ENCODE data around the gene FLT3LG.

Gene FLT3LG

GRCh38 chr19:49498475-49498874 is 24.5 kb downstream of the FLT3LG start:
- Histone ChIP-seq H3K9me3 (ENCODE audit: control insufficient read depth in 2 of 2, low read length in 2 of 2) (no peaks in the 10 kb centered on the region), H3K9ac (ENCODE audit: low read length in 2 of 2) (peak overlapping the region in 1 of 2 donors; percentile 17), H3K4me1 (ENCODE audit: control insufficient read depth, insufficient read depth, low read length) (peaks cover 33% of the 10 kb centered on the region), H3K27me3 (ENCODE audit: control insufficient read depth in 1 of 2, insufficient read depth in 2 of 2, low read length in 2 of 2) (no peaks in the 10 kb centered on the region), H3K4me3 (ENCODE audit: low read length in 2 of 2) (no peak overlapping the region), H3K36me3 (ENCODE audit: control insufficient read depth in 2 of 2, insufficient read depth in 2 of 2, low read length in 2 of 2) (peaks cover 24 to 27% of the 10 kb centered on the region in 2 donors), H3K27ac (ENCODE audit: low read length) (no peak overlapping the region)

- peaks cover 34% of the 10 kb centered on the region for H3K4me1 ChIP-seq (ENCODE audit: control insufficient read depth, insufficient read depth, low read length)
- peaks cover 24 to 27% of the 10 kb centered on the region in 2 donors for H3K36me3 ChIP-seq (ENCODE audit: control insufficient read depth in 2 of 2, insufficient read depth in 2 of 2, low read length in 2 of 2)
- H3K9me3 ChIP-seq (ENCODE audit: control insufficient read depth in 2 of 2, low read length in 2 of 2) = no peaks in the 10 kb centered on the region
- no peak overlapping the region for H3K4me3 ChIP-seq (ENCODE audit: low read length in 2 of 2)
- H3K27ac ChIP-seq (ENCODE audit: low read length) = no peak overlapping the region
- no peaks in the 10 kb centered on the region for H3K27me3 ChIP-seq (ENCODE audit: control insufficient read depth in 1 of 2, insufficient read depth in 2 of 2, low read length in 2 of 2)
- H3K9ac ChIP-seq (ENCODE audit: low read length in 2 of 2) = peak overlapping the region in 1 of 2 donors; percentile 17
Observed at GRCh38 chr19:49499030-49499670, 25.1 kb downstream of the FLT3LG start.

- Histone ChIP-seq H3K4me1 (ENCODE audit: control insufficient read depth, insufficient read depth, low read length) (peaks cover 23% of the 10 kb centered on the region), H3K27ac (ENCODE audit: low read length) (no peak overlapping the region), H3K36me3 (ENCODE audit: control insufficient read depth in 2 of 2, insufficient read depth in 2 of 2, low read length in 2 of 2) (peaks cover 16 to 18% of the 10 kb centered on the region in 2 donors), H3K27me3 (ENCODE audit: control insufficient read depth in 1 of 2, insufficient read depth in 2 of 2, low read length in 2 of 2) (no peaks in the 10 kb centered on the region), H3K9me3 (ENCODE audit: control insufficient read depth in 2 of 2, low read length in 2 of 2) (no peaks in the 10 kb centered on the region), H3K9ac (ENCODE audit: low read length in 2 of 2) (no peak overlapping the region), H3K4me3 (ENCODE audit: low read length in 2 of 2) (no peak overlapping the region)
Observed at GRCh38 chr19:49502866-49503581, 29.0 kb downstream of the FLT3LG start.

GRCh38 chr19:49503582-49503962 is 29.6 kb downstream of the FLT3LG start:
- no peak overlapping the region for H3K9ac ChIP-seq (ENCODE audit: low read length in 2 of 2)
- peaks cover 17% of the 10 kb centered on the region for H3K4me1 ChIP-seq (ENCODE audit: control insufficient read depth, insufficient read depth, low read length)
- H3K4me3 ChIP-seq (ENCODE audit: low read length in 2 of 2) = no peak overlapping the region
- no peaks in the 10 kb centered on the region for H3K27me3 ChIP-seq (ENCODE audit: control insufficient read depth in 1 of 2, insufficient read depth in 2 of 2, low read length in 2 of 2)
- H3K9me3 ChIP-seq (ENCODE audit: control insufficient read depth in 2 of 2, low read length in 2 of 2) = no peaks in the 10 kb centered on the region
- no peak overlapping the region for H3K27ac ChIP-seq (ENCODE audit: low read length)
- peaks cover 10 to 12% of the 10 kb centered on the region in 2 donors for H3K36me3 ChIP-seq (ENCODE audit: control insufficient read depth in 2 of 2, insufficient read depth in 2 of 2, low read length in 2 of 2)

- peaks cover 8% of the 10 kb centered on the region for H3K4me1 ChIP-seq (ENCODE audit: control insufficient read depth, insufficient read depth, low read length)
- H3K27me3 ChIP-seq (ENCODE audit: control insufficient read depth in 1 of 2, insufficient read depth in 2 of 2, low read length in 2 of 2) = no peaks in the 10 kb centered on the region
- no peak overlapping the region for H3K27ac ChIP-seq (ENCODE audit: low read length)
- no peaks in the 10 kb centered on the region for H3K9me3 ChIP-seq (ENCODE audit: control insufficient read depth in 2 of 2, low read length in 2 of 2)
- no peaks in the 10 kb centered on the region for H3K36me3 ChIP-seq (ENCODE audit: control insufficient read depth in 2 of 2, insufficient read depth in 2 of 2, low read length in 2 of 2)
- no peak overlapping the region for H3K9ac ChIP-seq (ENCODE audit: low read length in 2 of 2)
- no peak overlapping the region for H3K4me3 ChIP-seq (ENCODE audit: low read length in 2 of 2)
Observed at GRCh38 chr19:49506575-49507105, 32.6 kb downstream of the FLT3LG start.

GRCh38 chr19:49507803-49508494 is 33.9 kb downstream of the FLT3LG start:
- no peak overlapping the region for H3K4me3 ChIP-seq (ENCODE audit: low read length in 2 of 2)
- H3K36me3 ChIP-seq (ENCODE audit: control insufficient read depth in 2 of 2, insufficient read depth in 2 of 2, low read length in 2 of 2) = no peaks in the 10 kb centered on the region
- H3K9me3 ChIP-seq (ENCODE audit: control insufficient read depth in 2 of 2, low read length in 2 of 2) = no peaks in the 10 kb centered on the region
- H3K4me1 ChIP-seq (ENCODE audit: control insufficient read depth, insufficient read depth, low read length) = peaks cover 18% of the 10 kb centered on the region
- no peak overlapping the region for H3K9ac ChIP-seq (ENCODE audit: low read length in 2 of 2)
- no peaks in the 10 kb centered on the region for H3K27me3 ChIP-seq (ENCODE audit: control insufficient read depth in 1 of 2, insufficient read depth in 2 of 2, low read length in 2 of 2)
- H3K27ac ChIP-seq (ENCODE audit: low read length) = no peak overlapping the region

- Histone ChIP-seq H3K4me1 (ENCODE audit: control insufficient read depth, insufficient read depth, low read length) (peaks cover 21% of the 10 kb centered on the region), H3K9ac (ENCODE audit: low read length in 2 of 2) (peak overlapping the region; percentile 68 to 82), H3K9me3 (ENCODE audit: control insufficient read depth in 2 of 2, low read length in 2 of 2) (no peaks in the 10 kb centered on the region), H3K27me3 (ENCODE audit: control insufficient read depth in 1 of 2, insufficient read depth in 2 of 2, low read length in 2 of 2) (no peaks in the 10 kb centered on the region), H3K4me3 (ENCODE audit: low read length in 2 of 2) (peak overlapping the region; percentile 64 to 81), H3K27ac (ENCODE audit: low read length) (peak overlapping the region; percentile 92), H3K36me3 (ENCODE audit: control insufficient read depth in 2 of 2, insufficient read depth in 2 of 2, low read length in 2 of 2) (peaks cover 0 to 4% of the 10 kb centered on the region in 2 donors)
Observed at GRCh38 chr19:49512970-49513745, 39.1 kb downstream of the FLT3LG start.

- Histone ChIP-seq H3K4me1 (ENCODE audit: control insufficient read depth, insufficient read depth, low read length) (peaks cover 21% of the 10 kb centered on the region), H3K27me3 (ENCODE audit: control insufficient read depth in 1 of 2, insufficient read depth in 2 of 2, low read length in 2 of 2) (no peaks in the 10 kb centered on the region)
Observed at GRCh38 chr19:49513746-49514118, 39.7 kb downstream of the FLT3LG start.

GRCh38 chr19:49514151-49514550 is 40.1 kb downstream of the FLT3LG start:
- H3K4me1 ChIP-seq (ENCODE audit: control insufficient read depth, insufficient read depth, low read length) = peaks cover 21% of the 10 kb centered on the region
- peaks cover 0 to 4% of the 10 kb centered on the region in 2 donors for H3K36me3 ChIP-seq (ENCODE audit: control insufficient read depth in 2 of 2, insufficient read depth in 2 of 2, low read length in 2 of 2)
- no peaks in the 10 kb centered on the region for H3K9me3 ChIP-seq (ENCODE audit: control insufficient read depth in 2 of 2, low read length in 2 of 2)
- no peaks in the 10 kb centered on the region for H3K27me3 ChIP-seq (ENCODE audit: control insufficient read depth in 1 of 2, insufficient read depth in 2 of 2, low read length in 2 of 2)
- peak overlapping the region in 1 of 2 donors; percentile 81 for H3K4me3 ChIP-seq (ENCODE audit: low read length in 2 of 2)
- no peak overlapping the region for H3K27ac ChIP-seq (ENCODE audit: low read length)
- H3K9ac ChIP-seq (ENCODE audit: low read length in 2 of 2) = peak overlapping the region in 1 of 2 donors; percentile 82

More at GRCh38 chr19:49513746-49514118, 39.7 kb downstream of the FLT3LG start:
- H3K9ac ChIP-seq (ENCODE audit: low read length in 2 of 2) = peak overlapping the region; percentile 68 to 82
- no peaks in the 10 kb centered on the region for H3K9me3 ChIP-seq (ENCODE audit: control insufficient read depth in 2 of 2, low read length in 2 of 2)
- peaks cover 0 to 4% of the 10 kb centered on the region in 2 donors for H3K36me3 ChIP-seq (ENCODE audit: control insufficient read depth in 2 of 2, insufficient read depth in 2 of 2, low read length in 2 of 2)
- peak overlapping the region; percentile 64 to 81 for H3K4me3 ChIP-seq (ENCODE audit: low read length in 2 of 2)
- H3K27ac ChIP-seq (ENCODE audit: low read length) = peak overlapping the region; percentile 92

- no peak overlapping the region for H3K4me3 ChIP-seq (ENCODE audit: low read length in 2 of 2)
- H3K4me1 ChIP-seq (ENCODE audit: control insufficient read depth, insufficient read depth, low read length) = peaks cover 25% of the 10 kb centered on the region
- no peaks in the 10 kb centered on the region for H3K9me3 ChIP-seq (ENCODE audit: control insufficient read depth in 2 of 2, low read length in 2 of 2)
- no peak overlapping the region for H3K9ac ChIP-seq (ENCODE audit: low read length in 2 of 2)
- peaks cover 2 to 4% of the 10 kb centered on the region in 2 donors for H3K36me3 ChIP-seq (ENCODE audit: control insufficient read depth in 2 of 2, insufficient read depth in 2 of 2, low read length in 2 of 2)
- H3K27ac ChIP-seq (ENCODE audit: low read length) = no peak overlapping the region
- no peaks in the 10 kb centered on the region for H3K27me3 ChIP-seq (ENCODE audit: control insufficient read depth in 1 of 2, insufficient read depth in 2 of 2, low read length in 2 of 2)
Observed at GRCh38 chr19:49515767-49516166, 41.8 kb downstream of the FLT3LG start.
